HG03175 (cell line): ENCODE data around the gene SSX4.
"Not testable (repeated sequence)": the region's sequence is repeated elsewhere in the genome, so short reads cannot be mapped to it uniquely, and the experiment has no call there.

Experiments used
- ATAC-seq: cut with Tn5 transposase; IDR thresholded peaks from one replicate; pipeline ENCODE4 v1.9.1; 2021; ENCODE audit warnings: mild to moderate bottlenecking, moderate library complexity; ENCODE audit not compliant: unreplicated experiment

Gene SSX4, protein sequence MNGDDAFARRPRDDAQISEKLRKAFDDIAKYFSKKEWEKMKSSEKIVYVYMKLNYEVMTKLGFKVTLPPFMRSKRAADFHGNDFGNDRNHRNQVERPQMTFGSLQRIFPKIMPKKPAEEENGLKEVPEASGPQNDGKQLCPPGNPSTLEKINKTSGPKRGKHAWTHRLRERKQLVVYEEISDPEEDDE

GRCh38 chrX:48383239-48383638, at the start of gene SSX4:
Gene SSX4 (plus strand): TSS chrX:48383539. CDS start chrX:48384054, 515 bp downstream.
- not testable (repeated sequence) for ATAC-seq

DNA sequence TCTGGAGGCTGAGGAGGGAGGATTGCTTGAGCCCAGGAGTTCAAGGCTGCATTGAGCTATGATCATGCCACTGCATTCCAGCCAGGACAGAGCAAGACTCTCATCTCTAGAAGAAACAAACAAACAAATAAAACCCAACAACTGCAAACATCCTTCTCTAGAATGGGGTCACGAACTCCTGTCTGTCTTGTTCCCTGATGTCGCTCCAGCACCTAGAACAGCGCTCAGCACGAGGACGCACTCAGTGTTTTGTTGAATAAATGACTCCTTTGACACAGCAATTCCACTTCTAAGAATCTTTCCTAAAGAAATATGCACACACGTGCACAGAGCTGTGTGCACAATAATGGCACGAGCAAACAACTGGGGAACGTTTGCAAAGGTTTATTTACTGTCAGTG, 37.3 kb upstream of the SSX4 start:
- not testable (repeated sequence) for ATAC-seq

- ATAC-seq = not testable (repeated sequence)
These were observed 26.8 kb upstream of the SSX4 start, which contains the start of gene SSX3 for GRCh38 chrX:48356315-48357094. Gene SSX3 (minus strand): TSS chrX:48356703. CDS start chrX:48355249, 1,454 bp downstream.

DNA sequence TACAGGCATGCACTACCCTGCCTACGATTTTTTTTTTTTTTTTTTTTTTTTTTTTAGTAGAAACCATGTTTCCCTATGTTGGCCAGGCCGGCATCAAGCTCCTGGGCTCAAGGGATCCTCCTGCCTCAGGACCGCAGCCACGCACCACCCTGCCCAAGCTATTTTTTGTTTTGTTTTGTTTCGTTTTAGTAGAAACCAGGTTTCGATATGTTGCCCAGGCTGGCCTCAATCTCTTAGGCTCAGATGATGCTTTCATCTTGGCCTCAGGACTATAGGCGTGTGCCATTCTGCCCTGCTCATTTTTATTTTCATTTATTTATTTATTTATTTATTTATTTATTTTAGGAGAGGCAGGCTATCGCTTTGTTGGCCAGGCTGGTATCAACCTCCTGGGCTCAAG, 25.7 kb upstream of the SSX4 start:
- no peak for ATAC-seq

GRCh38 chrX:48359281-48359680, 24.1 kb upstream of the SSX4 start:
- not testable (repeated sequence) for ATAC-seq

DNA sequence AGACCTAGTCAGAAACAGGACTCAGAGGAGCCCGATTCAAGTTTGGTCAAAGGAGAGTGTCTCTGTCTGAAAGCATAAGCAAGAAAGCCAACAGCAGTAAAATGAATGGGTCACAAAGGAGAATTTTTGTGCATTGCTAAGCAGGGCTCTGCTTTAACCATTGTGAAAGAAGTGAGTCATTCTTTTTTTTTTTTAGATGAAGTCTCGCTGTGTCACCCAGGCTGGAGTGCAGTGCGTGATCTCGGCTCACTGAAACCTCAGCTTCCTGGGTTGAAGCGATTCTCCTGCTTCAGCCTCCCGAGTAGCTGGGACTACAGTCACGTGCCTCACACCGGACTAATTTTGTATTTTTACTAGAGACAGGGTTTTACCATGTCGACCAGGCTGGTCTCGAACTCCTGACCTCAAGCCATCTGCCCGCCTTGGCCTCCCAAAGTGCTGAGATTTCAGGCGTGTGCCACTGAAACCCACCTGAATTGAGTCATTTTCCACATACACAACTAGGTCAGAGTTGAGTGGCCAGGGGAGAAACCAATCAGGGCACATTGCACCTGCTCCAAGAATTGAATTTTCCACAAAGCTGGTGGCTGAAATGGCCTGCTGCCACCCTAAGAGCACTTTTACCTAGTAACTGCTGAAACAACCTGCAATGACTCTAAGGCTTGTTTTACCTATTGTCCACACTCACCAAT, 15.5 kb upstream of the SSX4 start:
- ATAC-seq = not testable (repeated sequence)

DNA sequence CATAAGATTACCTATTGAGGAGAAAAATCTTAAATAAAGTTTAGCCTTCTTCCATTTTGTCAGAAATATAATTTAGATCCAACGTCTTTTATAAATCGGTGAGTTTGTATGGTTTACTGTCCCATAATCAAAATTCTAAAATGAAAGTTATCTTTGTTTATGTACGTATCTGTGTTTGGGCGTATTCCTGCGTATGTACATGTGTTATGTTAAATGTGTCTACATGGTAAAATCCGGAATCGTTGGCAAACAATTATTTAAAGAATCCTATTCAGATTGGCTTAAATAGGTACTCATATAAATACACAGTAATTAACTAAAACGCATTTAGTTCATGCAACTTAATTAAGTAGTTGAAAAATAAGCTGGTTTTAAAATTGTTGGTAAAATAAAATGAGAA, 12.9 kb upstream of the SSX4 start:
- ATAC-seq = not testable (repeated sequence)

GRCh38 chrX:48396931-48397330, 13.6 kb downstream of the SSX4 start:
- ATAC-seq = not testable (repeated sequence)

- ATAC-seq = not testable (repeated sequence)
These were observed 14.5 kb downstream of the SSX4 start for GRCh38 chrX:48397825-48398224.

GRCh38 chrX:48411860-48412259, 28.5 kb downstream of the SSX4 start, which contains the start of gene SSX4B:
Gene SSX4B (minus strand): TSS chrX:48411960. CDS start chrX:48411372, 588 bp downstream.
- ATAC-seq = not testable (repeated sequence)

GRCh38 chrX:48427027-48427716, 43.8 kb downstream of the SSX4 start:
- not testable (repeated sequence) for ATAC-seq

DNA sequence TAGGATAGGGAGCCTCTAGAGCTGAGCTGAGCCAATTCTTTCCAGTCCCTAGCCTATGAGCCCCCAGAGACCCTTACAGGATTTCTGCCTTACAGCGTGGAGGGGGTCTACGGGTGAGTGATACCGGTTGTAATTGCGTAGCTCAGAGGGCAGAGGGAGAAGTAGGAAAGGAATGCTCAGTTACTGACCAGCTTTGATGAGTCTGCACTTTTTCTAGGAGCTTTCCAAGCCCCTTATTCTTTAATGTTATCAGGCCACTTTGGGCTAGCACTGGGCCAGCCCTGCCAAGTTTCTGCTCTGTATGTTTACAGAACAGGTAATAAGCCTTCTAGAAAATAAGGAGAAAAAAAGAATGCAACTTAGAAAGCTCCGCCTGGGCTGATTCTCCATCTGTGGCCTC, 46.3 kb downstream of the SSX4 start:
- not testable (repeated sequence) for ATAC-seq

DNA sequence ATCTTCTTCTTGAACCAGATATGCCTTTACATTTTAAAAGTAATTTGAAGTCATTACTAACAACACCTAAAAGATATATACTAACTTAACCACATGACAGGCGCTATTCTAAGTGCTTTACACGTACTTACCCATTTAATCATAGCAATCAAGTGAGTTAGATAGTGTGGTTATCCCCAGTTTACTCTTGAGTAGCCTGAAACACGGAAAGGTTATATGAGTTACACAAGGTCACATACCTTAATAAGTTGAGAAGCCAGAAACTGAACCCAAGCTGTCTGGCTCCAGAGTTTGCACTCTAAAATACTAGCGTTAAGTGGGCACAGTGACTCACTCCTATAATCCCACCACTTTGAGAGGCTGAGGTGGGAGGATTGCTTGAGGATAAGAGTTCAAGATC, 46.8 kb downstream of the SSX4 start:
- ATAC-seq = not testable (repeated sequence)

GRCh38 chrX:48433713-48434112, 50.4 kb downstream of the SSX4 start:
- not testable (repeated sequence) for ATAC-seq
